GM19372 (cell line): ENCODE measurements around the gene NAA50.

Experiments
- ATAC-seq: cut with Tn5 transposase; IDR thresholded peaks from one replicate; pipeline ENCODE4 v1.9.1; 2021; ENCODE audit warnings: mild to moderate bottlenecking, low read depth, moderate library complexity; ENCODE audit not compliant: unreplicated experiment

NAA50 gene

DNA sequence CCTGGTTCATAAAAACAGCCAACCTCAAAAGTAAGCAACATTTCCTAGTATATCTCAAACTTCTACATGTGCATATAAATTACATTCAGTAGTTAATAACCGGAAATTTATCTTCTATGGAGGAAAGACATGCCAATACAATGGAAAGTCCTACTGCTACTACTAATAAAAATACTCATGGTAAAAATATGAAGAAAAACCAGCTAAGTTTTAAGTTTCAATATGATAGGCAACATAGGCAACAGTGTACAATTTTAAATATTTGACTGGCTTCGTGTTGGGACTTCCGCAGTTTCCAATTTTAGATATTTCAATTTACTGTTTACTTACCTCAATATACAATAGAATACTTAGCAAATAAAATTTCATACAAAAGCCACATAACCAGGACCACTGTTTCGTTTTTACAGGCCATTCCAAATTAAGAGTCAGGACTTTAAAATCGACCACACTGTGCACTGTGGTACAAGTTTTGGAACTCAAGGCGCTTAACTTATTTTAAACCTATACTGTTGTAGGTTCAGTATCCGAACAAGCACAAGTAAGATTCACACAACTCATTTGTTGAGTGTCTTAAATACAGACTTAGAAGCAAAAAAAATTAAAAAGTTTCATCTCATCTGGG, 2.9 kb downstream of the NAA50 start:
- ATAC-seq = no peak

DNA sequence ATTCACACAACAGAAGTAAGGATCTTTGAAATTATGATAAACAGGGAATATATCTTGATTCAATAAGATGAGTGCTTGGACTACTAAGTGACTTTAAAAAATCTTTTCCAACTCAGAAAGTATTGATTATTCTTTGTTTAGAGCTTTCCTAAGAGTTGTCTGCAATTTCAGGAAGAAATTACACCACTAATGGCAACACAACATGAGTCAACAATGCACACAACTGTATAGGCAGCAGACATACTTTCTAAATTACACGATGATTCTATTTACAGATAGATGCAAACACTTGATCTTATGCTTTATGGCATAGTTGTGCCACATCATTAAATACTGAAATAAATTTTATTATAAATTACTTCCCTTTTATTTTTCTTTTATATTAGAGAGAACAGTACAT, 4.4 kb downstream of the NAA50 start:
- no peak for ATAC-seq

DNA sequence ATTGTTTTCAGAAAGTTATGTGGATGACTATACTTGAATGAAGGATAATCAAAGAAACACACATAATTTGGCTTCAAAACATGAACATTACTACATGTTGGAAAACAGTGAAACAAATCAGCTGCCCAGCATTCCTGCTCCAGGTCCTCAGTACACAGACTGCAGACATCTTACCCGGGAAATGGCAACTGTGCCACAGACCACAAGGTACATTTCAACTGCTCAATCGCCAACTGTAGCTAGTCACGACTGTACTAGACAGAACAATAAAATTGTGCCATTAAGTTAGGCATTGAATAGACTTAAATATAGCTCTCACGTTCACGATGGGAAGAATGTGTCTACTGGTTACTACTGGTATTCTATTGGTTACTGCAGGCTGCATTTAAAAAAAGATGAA, 5.0 kb downstream of the NAA50 start:
- ATAC-seq = no peak

DNA sequence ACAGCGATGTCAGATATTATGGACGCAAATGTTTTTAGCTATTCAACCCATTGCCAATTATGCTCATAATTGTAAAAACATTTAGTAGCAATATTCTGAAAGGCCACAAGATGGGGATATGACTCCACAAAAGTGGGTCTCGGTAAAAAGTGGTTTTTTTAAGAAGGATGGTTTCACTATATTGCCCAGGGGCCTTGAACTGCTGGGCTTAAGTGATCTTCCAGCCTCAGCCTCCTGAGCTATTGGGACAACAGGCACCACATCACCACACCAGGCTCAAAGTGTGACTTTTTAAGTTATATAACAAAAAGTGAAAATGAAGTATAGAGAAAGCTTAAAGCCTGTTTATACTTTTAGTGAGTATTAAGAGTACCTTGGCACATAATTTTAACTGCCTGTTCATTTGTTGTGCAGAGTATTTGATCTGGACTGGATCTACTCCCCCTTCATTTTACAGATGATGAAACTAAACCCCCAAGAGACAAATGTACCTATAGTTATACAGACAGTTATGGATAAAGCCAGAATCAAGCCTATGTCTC, 9.4 kb downstream of the NAA50 start:
- peak; percentile 74 for ATAC-seq

DNA sequence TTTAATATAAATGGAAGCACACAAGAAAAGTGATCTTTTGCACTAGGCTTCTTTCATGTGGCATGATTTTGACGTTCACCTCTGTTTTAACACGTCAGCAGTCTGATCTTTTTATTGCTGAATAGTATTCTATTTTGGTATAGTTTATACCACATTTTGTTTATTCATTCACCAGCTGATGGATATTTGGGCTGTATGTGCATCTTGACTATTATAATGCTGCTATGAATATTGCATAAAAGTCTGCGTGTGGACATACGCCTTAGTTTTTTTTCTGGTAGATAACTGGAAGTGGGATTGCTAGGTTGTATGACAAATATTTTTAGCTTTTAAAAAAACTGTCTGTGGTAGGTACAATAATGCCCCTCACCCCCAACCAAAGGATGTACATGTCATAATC, 14.4 kb downstream of the NAA50 start:
- no peak for ATAC-seq

DNA sequence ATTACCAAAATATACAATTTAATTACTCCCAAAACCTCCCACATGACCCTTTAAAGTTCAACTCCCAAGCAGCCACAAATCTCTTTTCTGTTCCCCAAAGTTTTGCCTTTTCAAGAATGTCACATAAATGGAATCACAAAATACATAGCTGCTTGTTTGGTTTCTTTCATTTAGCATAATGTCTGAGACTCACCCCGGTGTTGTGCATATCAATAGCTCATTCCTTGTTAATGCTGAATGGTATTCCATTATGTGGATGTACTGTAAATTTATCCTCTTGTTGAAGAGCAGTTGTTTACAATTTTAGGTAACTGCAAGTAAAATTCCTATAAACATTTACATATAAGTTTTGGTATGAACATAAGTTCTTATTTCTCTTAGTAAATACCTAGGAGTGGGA, 15.5 kb downstream of the NAA50 start:
- ATAC-seq = no peak

DNA sequence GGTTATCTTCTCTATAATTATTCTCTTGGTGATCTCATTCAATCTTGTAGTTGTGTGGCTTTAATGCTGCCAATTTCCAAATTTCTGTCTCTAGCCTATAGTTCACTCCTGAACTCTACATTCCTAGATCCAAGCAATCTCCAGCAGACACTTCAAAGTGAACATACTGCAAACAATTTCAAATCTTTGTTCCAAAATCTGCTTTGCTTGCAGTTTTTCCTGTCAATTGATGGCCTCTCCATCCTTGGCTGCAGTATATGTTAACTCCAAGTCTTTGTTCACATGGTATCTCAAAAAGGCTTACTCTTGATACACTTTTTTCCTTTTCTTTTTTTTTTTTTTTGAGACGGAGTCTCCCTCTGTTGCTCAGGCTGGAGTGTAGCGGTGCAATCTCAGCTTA, 17.4 kb downstream of the NAA50 start:
- no peak for ATAC-seq

DNA sequence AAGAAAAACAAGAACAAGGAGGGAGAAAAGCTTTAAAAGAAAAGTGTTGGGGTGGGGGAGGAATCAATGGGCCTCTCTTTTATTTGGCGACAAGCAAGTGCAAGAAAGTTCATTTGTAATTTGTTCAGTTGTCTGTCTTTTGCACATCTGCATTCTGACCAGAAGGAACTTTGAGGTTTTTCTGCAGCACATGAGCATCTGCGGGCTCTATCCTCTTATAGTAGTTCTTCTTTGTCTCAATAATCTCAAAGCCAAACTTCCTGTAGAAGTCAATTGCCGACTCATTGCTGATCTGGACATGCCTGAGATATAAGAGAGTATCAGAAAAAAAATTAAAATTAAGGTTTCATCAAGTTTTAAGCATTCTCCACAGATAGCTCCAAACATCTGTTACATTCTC, 24.4 kb downstream of the NAA50 start:
- ATAC-seq = no peak

DNA sequence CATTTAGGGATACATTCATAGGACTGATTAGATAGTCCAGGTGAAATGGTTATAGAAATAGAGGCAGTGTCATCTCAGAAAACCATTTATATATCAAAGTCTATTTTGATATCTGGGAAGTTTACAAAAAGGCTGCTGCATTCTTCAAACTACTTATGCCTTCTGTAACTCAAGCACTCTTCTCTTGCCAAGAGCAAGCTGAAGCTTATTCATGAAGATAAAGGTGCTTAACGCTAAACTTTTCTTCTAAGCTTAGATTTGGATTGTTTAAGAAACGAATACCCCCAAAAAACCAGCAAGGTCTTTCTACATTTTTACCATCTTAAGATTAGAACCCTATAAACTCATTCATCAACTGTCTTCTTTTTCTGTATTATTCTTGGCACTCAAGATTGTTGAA, 26.3 kb downstream of the NAA50 start:
- no peak for ATAC-seq

DNA sequence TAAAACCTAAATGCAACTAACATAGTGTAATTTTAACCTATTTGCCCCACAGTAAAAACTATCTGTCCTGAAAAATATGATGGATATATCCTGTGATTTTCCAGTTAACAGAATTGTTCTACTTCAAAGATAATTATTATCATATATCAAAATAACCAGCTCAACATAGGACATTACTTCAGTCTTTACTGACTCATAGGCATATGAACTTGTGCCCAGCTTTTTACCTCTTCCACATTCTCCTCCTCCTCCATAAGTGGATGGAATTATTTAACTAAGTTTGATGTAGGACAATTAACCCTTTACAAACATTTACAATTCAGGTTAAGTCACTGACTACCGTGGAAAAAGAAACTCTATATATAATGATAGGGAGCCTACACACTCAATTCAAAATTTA, 26.8 kb downstream of the NAA50 start:
- ATAC-seq = no peak

DNA sequence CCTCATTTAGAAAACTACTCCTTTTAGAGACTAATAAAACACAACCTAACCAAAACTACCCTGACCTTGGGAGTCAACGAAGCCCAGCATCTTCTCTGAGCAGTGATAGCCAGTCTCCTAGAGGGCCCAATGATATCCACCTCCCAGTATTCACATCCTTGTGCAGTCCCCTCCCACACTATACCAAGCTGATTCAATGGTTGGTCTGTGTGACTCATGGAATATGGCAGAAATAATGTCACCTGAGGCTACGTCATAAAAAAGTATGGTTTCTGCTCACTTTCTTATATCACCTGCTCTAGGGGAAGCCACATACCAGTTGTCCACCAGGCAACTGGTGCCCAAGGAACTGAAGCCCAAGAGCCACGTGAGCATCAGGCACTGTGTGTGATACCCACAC, 28.2 kb downstream of the NAA50 start:
- ATAC-seq = no peak

DNA sequence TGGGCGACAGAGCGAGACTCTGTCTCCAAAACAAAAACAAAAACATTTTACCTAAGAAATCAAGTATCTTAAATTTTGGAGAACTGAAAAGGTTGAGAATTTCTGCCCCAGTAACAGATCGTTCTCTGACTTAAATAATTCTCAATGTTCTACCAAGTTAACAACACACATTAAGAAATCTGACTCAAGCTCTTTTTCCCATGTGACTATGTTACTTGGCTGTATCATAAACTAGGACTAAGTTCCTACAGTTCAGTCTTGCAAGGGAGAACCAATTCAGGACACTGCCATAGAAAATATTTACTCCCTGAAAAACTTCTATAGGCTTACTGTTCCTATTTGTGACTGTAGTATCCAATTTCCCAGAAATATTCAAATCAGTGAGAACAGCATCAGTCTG, 28.7 kb downstream of the NAA50 start:
- ATAC-seq = no peak

DNA sequence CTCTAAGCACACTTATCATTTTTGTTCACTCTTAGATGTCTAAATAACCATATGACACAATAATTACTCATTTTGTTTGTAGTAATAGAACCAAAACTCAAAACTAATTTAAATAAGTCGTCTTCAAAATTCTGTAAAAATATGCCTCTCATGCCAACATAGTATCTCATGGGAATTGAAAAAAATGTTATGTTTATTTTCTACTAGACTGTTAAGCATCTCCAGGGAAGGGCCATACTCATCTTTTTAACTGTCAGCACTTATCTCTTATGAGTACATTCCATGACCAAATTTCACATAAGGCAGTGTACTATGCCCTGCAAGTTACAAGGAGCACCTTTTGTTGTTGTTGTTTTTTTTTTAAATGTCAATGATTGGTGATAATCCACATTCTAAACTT, 31.3 kb downstream of the NAA50 start:
- no peak for ATAC-seq

DNA sequence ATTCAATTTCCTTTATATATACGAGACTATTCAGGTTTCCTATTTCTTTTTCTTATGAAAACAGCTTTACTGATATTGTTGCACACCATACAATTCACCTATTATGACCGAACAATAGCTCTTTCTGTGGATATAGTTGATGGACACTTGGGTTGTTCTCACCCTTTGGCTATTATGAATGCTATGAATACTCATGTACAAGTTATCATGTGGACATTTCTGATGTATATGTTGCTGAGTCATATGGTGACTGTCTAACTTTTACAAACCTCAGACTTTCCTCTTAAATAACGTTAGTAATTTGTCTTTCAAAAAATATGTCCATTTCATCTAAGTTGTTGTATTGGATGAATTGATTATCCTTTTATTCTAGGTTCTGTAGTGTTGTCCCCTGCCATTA, 33.9 kb downstream of the NAA50 start:
- ATAC-seq = no peak

DNA sequence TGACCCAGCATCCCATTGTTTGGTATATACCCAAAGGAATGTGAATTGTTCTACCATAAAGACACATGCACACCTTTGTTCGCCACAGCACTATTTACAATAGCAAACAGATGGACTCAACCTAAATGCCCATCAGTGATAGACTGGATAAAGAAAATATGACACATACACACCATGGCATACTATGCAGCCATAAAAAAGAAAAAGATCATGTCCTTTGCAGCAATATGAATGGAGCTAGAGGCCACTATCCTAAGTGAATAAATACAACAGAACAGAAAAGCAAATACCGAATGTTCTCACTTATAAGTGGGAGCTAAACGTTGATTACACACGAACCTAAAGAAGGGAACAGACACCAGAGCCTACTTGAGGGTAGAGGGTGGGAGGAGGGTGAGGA, 38.2 kb downstream of the NAA50 start:
- ATAC-seq = no peak

DNA sequence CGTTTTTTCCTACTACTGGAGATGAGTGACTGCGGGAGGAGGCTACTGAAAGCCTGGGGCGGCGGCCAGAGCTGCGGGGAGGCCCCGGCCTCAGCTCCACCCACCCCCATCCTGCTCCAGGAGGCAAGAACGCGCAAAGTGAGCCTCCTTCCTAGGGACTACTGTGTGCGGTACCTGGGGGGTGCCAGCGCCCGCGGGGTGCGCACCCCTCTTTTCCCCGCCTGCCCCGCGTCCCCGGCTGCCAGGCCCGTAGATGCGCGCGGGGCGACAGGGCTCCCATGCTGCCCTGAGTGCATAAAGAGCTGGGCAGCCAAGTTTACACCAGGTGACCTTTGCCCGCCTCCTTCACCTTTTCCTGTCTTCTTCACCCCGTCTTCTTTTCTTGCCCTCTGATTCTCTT, 47.1 kb downstream of the NAA50 start:
- no peak for ATAC-seq

DNA sequence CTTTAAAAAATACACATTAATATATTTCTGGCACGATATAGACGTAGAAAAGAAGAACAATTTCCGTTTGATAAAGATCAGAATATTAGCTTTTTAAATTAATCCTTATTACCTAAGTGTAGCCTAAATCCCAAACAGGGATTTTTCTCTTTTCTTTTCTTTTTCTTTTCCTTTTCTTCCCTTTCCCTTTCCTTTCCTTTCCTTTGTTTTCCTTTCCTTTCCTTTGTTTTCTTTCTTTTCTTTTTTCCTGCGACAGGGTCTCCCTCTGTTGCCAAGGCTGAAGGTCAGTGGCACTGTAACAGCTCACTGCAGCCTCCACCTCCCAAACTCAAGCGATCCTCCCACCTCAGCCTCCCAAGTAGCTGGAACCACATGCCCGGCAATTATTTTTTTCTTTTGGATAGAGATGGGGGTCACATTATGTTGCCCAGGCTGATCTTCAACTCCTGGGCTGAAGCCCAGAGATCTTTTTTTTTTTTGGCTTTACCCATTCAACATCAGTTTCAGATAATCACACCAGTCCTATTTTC, 47.8 kb downstream of the NAA50 start:
- no peak for ATAC-seq

DNA sequence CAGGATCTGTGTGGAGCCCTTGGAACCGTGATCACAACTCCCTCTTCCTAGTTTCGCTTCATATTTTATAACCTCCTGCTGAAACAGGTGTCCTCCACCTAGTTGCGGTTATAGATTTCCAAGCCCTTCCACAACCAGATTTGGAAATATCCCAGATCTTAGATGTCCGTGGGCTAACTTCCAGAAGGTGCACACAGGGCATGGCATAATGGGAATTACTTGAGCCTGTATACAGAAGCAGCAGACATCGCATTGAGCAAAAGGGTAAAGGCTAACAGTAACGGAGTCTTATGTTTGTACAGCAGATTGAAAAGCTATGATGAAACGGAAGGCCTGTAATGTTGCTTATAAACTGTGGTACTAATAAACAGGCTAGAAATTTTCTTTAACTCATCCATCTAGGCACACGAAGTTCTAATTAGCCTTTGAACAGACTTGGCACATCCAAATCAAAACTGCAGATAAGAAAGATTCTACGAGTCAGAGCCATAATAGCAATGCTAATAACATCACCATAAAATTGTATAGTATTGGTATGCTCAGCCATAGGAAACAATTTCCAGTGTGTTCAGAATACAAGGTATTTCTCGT, 48.5 kb downstream of the NAA50 start:
- no peak for ATAC-seq

DNA sequence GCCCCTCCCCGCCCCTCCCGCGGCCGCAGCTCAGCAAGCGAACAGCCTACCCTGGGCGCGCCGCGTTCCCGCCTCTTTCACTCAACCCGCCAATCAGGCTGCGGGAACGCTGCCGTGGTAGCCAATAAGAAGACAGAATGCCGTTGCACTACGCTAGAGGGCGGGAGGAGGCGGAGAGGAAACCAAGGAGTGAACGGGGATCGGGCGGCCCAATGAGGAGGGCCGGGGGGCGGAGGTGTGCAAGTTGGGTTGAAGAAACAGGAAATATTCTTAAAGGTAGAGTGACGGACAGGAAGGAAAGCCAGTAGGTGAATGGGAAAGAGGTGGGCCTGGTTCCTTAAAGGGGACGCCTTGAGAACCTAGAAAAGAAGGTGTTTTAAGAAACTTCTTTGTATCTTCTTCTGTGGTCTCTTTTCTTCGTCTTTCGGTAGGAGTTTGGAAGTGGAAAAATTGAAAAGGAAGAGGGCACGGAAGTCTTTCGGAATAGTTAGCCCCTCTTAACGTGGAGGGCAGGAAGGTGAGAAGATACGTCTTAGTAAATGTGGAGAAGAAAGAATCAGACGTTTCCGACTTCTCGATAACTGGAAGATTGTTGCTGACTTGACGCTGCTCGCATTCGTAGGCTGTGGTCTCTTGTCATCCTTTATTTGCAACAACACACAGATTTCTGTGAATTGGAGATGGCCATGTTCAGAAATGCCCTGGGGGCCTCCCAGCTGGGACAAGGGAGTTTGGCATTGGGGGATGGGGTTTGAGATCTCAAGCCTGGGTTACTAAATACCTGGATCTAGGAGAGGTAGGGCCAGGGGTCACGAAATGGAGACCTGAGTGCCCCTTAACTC, 49.2 kb downstream of the NAA50 start:
- ATAC-seq = peak; percentile 92

DNA sequence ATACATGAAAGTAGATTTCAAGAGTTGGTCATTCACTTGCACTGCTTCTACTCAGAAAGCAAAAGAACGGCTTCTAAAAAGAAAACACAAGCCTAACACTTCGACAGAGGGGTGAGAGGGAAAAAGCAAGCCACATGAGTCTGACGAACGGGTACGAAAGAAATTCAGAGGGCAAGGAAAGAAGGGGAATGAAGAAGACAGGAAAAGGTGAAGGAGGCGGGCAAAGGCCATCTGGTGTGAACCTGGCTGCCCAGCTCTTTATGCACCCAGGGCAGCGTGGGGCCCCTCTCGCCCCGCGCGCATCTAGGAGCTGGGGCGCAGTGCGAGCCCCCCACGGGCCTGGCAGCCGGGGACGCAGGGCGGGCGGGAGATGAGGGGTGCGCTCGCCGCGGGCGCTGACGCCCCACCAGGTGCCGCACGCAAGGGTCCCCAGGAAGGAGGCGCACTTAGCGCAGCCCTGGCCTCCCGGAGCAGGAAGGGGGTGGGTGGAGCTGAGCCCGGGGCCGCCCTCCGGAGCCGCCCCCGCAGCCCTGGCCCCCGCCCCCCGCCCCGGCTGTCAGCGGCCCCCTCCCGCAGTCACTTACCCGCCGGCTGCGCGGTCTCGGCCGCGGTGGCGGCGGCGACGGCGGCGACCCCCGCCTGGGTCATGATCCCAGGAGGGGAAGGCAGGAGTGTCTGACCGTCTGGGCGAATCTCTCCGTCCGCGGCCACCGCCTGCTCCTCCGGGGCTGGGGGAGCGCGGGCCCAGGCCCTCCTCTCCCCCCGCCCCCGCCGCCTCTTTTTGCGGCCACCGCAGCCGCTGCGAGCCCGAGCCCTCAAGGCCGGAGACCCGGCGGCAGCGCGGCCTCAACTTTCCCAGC, 50.0 kb downstream of the NAA50 start, which contains the start of gene USF3:
Gene USF3, minus strand, starts transcription at position 857 of the 860 bp plus-strand sequence. CDS start 21,764 bp downstream, outside the sequence.
- ATAC-seq = peak; percentile 48
